Transverse colon (tissue), 4 donors: ENCODE data around the gene GPR78. TPM values are rescaled to one million over a fixed set of nuclear protein-coding genes. Genes with fewer than 3 reads are reported as not detected.

Experiments used
- DNase-seq: peaks from one replicate; pipeline ENCODE4 v3.0.0-alpha.2; 2019
- H3K27ac ChIP-seq, 4 donors: fragments of 200-600 bp; sonication (generic); 2 replicates each; pipeline ENCODE4 v1.5.1; 2016 to 2018; ENCODE audit warnings: inconsistent platforms in 4 of 4
- H3K27me3 ChIP-seq: fragments of 200-600 bp; sonication (generic); 2 replicates; pipeline ENCODE4 v1.5.1; 2017; ENCODE audit warnings: inconsistent platforms
- H3K36me3 ChIP-seq, 4 donors: fragments of 200-600 bp; sonication (generic); 2 replicates each; pipeline ENCODE4 v1.5.1; 2017 to 2019; ENCODE audit warnings: inconsistent platforms in 4 of 4
- H3K4me1 ChIP-seq, 4 donors: fragments of 200-600 bp; sonication (generic); 2 replicates each; pipeline ENCODE4 v1.5.1; 2017 to 2020; ENCODE audit warnings: inconsistent platforms in 4 of 4
- H3K4me3 ChIP-seq, 4 donors: fragments of 200-600 bp; sonication (generic); 1 replicate in 1 of 4; 2 replicates in 3 of 4; pipeline versions ENCODE4 v1.5.1 to v1.6.1; 2017 to 2019; ENCODE audit warnings: inconsistent platforms in 4 of 4
- H3K9me3 ChIP-seq, 2 donors: fragments of 200-600 bp; sonication (generic); 2 replicates each; pipeline ENCODE4 v1.5.1; 2017 to 2019; ENCODE audit warnings: inconsistent platforms in 2 of 2
- CTCF ChIP-seq, 5 experiments: fragments of 200-600 bp in 3 of 5; fragments of 450-650 bp in 2 of 5; sonication (generic) in 3 of 5; IDR thresholded peaks; 1 replicate in 2 of 5; 2 replicates in 3 of 5; pipeline ENCODE4 v1.5.1; 2016 to 2017; ENCODE audit warnings: antibody characterized with exemption in 5 of 5, inconsistent platforms in 3 of 5, mild to moderate bottlenecking in 2 of 5, moderate library complexity in 1 of 5
- EP300 ChIP-seq: sonication (generic); formaldehyde crosslinking; IDR thresholded peaks from one replicate; pipeline ENCODE4 v1.6.1; 2017; ENCODE audit warnings: antibody characterized with exemption, low read depth
- POLR2A ChIP-seq: fragments of 450-650 bp; IDR thresholded peaks from one replicate; pipeline ENCODE4 v1.6.1; 2016; ENCODE audit warnings: antibody characterized with exemption, mild to moderate bottlenecking, moderate library complexity
- POLR2AphosphoS5 ChIP-seq, 3 donors: sonication (generic); formaldehyde crosslinking; IDR thresholded peaks; one replicate each; pipeline ENCODE4 v1.6.1; 2016; ENCODE audit warnings: antibody characterized with exemption in 3 of 3
- WGBS, 2 donors: methylation state at CpG; one replicate each; pipeline ENCODE4 v1.1.5; 2018; ENCODE audit warnings: low coverage in 1 of 2; 5-methylcytosine and 5-hydroxymethylcytosine counted together
- in situ Hi-C, 4 donors: fragments of 200-750 bp; cut with MboI; loops; one replicate each; pipeline versions ENCODE4 v1.15.0 to v1.15.1; 2017; ENCODE audit warnings: low sequenced_read_pairs in 3 of 4, low pct_ligation_motif_present in 1 of 4, low pct_unique_long_range_greater_than_20kb in 1 of 4
- intact Hi-C: fragments of 100-400 bp; cut with DNase I; formaldehyde crosslinking; loops from one replicate; pipeline ENCODE4 v1.15.1; 2023; ENCODE audit warnings: low total_unique reads
- total RNA-seq, 4 donors: library from RNA; depleted of rRNA; stranded (reverse); fragments of >200 nt; gene quantifications; one replicate each; pipeline ENCODE4 v1.1.0, GENCODE V29; 2016

GPR78 gene
- total RNA-seq, 4 donors from 2014 or later = 0.14 TPM; not detected in 3

GRCh38 chr4:8579526-8580320, 469 bp upstream of the GPR78 start:
- no peak for DNase-seq
- in situ Hi-C loops (loop anchor here in 2 of 4 donors (25.0 kb wide), 2 partner anchors 117 to 342 kb away; no protein-coding TSS in a partner anchor), intact Hi-C loops (no loop called here)
- Histone ChIP-seq H3K36me3 (no peaks in the 10 kb centered on the region), H3K4me3 (no peak overlapping the region), H3K4me1 (peaks cover 0 to 3% (median 0%) of the 10 kb centered on the region in 4 donors), H3K27ac (no peak overlapping the region), H3K27me3 (peaks cover 38% of the 10 kb centered on the region), H3K9me3 (no peaks in the 10 kb centered on the region)
- WGBS, 2 donors = 25 to 37% methylated on average over 5 to 12 of the region's 12 CpGs
- TF ChIP-seq POLR2A (no peak), EP300 (no peak), CTCF (IDR thresholded peaks at IDR 0.05) (no peak), POLR2AphosphoS5 (IDR thresholded peaks at IDR 0.05) (no peak)

DNA sequence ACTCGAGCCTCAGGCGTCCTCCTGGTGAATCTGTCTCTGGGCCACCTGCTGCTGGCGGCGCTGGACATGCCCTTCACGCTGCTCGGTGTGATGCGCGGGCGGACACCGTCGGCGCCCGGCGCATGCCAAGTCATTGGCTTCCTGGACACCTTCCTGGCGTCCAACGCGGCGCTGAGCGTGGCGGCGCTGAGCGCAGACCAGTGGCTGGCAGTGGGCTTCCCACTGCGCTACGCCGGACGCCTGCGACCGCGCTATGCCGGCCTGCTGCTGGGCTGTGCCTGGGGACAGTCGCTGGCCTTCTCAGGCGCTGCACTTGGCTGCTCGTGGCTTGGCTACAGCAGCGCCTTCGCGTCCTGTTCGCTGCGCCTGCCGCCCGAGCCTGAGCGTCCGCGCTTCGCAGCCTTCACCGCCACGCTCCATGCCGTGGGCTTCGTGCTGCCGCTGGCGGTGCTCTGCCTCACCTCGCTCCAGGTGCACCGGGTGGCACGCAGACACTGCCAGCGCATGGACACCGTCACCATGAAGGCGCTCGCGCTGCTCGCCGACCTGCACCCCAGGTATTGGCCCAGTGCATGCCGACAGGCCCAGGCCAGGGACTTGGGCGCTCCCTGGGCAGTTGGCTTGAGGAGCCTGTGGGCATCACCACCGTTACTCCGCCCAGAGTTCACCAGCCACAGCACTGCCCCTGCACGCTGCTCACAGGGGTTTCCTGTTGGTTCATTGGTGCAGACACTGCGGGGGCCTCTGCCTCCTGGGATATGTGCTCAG, 1.1 kb downstream of the GPR78 start:
- Histone ChIP-seq H3K4me3 (no peak overlapping the region), H3K36me3 (no peaks in the 10 kb centered on the region), H3K4me1 (peaks cover 0 to 3% (median 0%) of the 10 kb centered on the region in 4 donors), H3K27ac (no peak overlapping the region), H3K27me3 (peaks cover 38% of the 10 kb centered on the region), H3K9me3 (no peaks in the 10 kb centered on the region)
- DNase-seq = no peak
- TF ChIP-seq POLR2AphosphoS5 (IDR thresholded peaks at IDR 0.05) (no peak), EP300 (no peak), POLR2A (no peak), CTCF (IDR thresholded peaks at IDR 0.05) (no peak)
- in situ Hi-C loops (loop anchor here in 2 of 4 donors (25.0 kb wide), 2 partner anchors 119 to 344 kb away; no protein-coding TSS in a partner anchor), intact Hi-C loops (no loop called here)
- WGBS, 2 donors = 76 to 100% methylated on average over 6 to 48 of the region's 66 CpGs

- H3K4me1 ChIP-seq = peaks cover 0 to 3% (median 0%) of the 10 kb centered on the region in 4 donors
- no peak for TF ChIP-seq EP300
- TF ChIP-seq POLR2A = no peak
- TF ChIP-seq POLR2AphosphoS5 (IDR thresholded peaks at IDR 0.05) = no peak
- no peak for TF ChIP-seq CTCF (IDR thresholded peaks at IDR 0.05)
- no peaks in the 10 kb centered on the region for H3K9me3 ChIP-seq
- in situ Hi-C loops (loop anchor here in 2 of 4 donors (25.0 kb wide), 2 partner anchors 120 to 345 kb away; no protein-coding TSS in a partner anchor), intact Hi-C loops (no loop called here)
- H3K27me3 ChIP-seq = peaks cover 38% of the 10 kb centered on the region
- H3K36me3 ChIP-seq = no peaks in the 10 kb centered on the region
- H3K27ac ChIP-seq = no peak overlapping the region
- H3K4me3 ChIP-seq = no peak overlapping the region
- WGBS, 2 donors = 0 to 53% methylated on average over 1 to 2 of the region's 2 CpGs
- no peak for DNase-seq
These were observed 1.8 kb downstream of the GPR78 start for GRCh38 chr4:8582016-8582415.

DNA sequence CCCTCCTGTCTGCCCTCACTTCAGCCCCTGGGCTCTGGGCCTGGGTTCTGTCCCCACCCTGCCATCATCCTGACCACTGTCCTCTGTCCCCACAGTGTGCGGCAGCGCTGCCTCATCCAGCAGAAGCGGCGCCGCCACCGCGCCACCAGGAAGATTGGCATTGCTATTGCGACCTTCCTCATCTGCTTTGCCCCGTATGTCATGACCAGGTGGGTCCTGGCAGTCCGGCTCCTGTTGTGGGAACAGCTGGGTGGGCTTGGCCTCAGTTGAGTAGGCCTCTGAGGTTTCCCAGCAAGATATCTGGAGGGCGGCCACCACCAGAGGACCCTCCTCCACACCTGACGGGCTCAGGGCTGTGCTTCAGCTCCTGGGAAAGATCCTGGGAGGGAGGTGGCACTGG, 2.2 kb downstream of the GPR78 start:
- intact Hi-C loops = no loop called here

More for the DNA sequence above, 2.2 kb downstream of the GPR78 start:
- no peaks in the 10 kb centered on the region for H3K36me3 ChIP-seq
- no peak for TF ChIP-seq POLR2A
- no peak for TF ChIP-seq CTCF (IDR thresholded peaks at IDR 0.05)
- no peak for TF ChIP-seq EP300
- no peak for TF ChIP-seq POLR2AphosphoS5 (IDR thresholded peaks at IDR 0.05)
- no peak for DNase-seq
- peaks cover 38% of the 10 kb centered on the region for H3K27me3 ChIP-seq
- no peak overlapping the region for H3K27ac ChIP-seq
- 80 to 90% methylated on average over 2 to 12 of the region's 12 CpGs for WGBS, 2 donors
- in situ Hi-C loops = loop anchor here in 2 of 4 donors (25.0 kb wide), 2 partner anchors 120 to 345 kb away; no protein-coding TSS in a partner anchor
- no peaks in the 10 kb centered on the region for H3K9me3 ChIP-seq
- H3K4me1 ChIP-seq = peaks cover 0 to 3% (median 0%) of the 10 kb centered on the region in 4 donors
- H3K4me3 ChIP-seq = no peak overlapping the region
